Measurements from ENCODE around the gene TDRD9. TPM values are rescaled to one million over a fixed set of nuclear protein-coding genes. Genes with fewer than 3 reads are reported as not detected.

The TDRD9 gene
- total and polyA plus RNA-seq, 7 experiments from 2014 or later = 0.16 to 6.4 (median 0.43) TPM; not detected in 1

DNA sequence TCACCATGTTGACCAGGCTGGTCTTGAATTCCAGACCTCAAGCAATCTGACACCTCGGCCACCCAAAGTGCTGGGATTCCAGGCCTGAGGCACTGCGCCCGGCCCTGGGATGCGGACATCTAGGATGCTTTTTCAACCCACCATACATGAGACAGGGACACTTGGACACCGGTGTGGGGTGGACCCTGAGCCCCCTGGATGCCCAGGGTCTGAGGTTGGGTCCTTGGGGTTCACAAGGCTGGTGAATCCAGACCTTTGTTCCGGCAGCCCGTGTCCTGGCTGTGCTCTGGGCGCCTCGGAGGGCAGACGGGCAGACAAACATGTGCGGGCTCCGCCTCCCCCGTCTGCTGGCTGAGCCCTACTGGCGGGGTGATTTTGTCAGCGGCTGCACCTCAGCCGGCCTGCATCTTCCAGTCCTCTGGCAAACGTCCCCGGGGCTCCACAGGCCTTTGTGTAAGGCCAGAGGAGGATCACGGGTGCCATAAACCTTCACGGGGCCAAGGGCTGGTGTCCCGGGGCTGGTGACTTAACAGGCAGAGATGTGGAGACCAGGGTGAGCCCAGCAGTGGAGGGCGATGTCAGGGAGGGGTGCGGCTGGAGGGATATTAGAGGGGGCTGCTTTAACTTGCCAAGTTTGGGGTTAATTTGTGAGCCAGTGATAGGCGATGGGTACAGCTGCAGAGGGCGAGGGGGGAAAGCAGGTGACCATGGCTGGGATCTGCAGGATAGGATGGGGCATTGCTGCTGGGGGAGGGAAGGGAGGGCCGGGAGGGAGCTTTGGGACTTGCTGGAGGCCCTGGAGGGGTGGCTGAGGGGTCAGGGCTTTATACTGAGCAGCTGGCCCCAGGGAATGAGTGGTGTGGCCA lies 163.0 kb downstream of the TDRD9 start:
- no peak overlapping the region for H3K4me3 Mint-ChIP-seq
- Histone ChIP-seq H3K36me3 (ENCODE audit: control insufficient read depth in 2 of 3, insufficient read depth in 3 of 3, low read length in 3 of 3) (no peaks in the 10 kb centered on the region), H3K4me3 (ENCODE audit: low read length) (no peak overlapping the region), H3K9me3 (ENCODE audit: control insufficient read depth in 2 of 3, low read length in 3 of 3) (no peaks in the 10 kb centered on the region), H3K27ac (ENCODE audit: low read depth, low read length) (no peak overlapping the region), H3K4me1 (ENCODE audit: control insufficient read depth in 2 of 2, insufficient read depth in 2 of 2, low read length in 2 of 2) (peaks cover 0 to 7% of the 10 kb centered on the region in 2 donors), H3K27me3 (ENCODE audit: control insufficient read depth in 2 of 2, insufficient read depth in 2 of 2, low read length in 2 of 2) (no peaks in the 10 kb centered on the region)
- no peak overlapping the region for H3K27ac Mint-ChIP-seq
- POLR2A ChIA-PET = no interaction called here
- ATAC-seq (no peak), DNase-seq (no peak)
- CTCF ChIA-PET = interaction anchor here (0.6 kb wide), 1 partner anchor 1526 kb away, joined by 6 read pairs; no protein-coding TSS in a partner anchor
- no peaks in the 10 kb centered on the region for H3K36me3 Mint-ChIP-seq
- intact Hi-C loops (cut with micrococcal nuclease) = loop anchor here in 1 of 2 donors (5.0 kb wide), 1 partner anchor 471 kb away; no protein-coding TSS in a partner anchor
- peaks cover 0 to 6% (median 3%) of the 10 kb centered on the region in 7 donors for H3K4me1 Mint-ChIP-seq
- H3K9me3 Mint-ChIP-seq = no peaks in the 10 kb centered on the region
- H3K27me3 Mint-ChIP-seq = peaks cover 0 to 8% (median 6%) of the 10 kb centered on the region in 5 donors

DNA sequence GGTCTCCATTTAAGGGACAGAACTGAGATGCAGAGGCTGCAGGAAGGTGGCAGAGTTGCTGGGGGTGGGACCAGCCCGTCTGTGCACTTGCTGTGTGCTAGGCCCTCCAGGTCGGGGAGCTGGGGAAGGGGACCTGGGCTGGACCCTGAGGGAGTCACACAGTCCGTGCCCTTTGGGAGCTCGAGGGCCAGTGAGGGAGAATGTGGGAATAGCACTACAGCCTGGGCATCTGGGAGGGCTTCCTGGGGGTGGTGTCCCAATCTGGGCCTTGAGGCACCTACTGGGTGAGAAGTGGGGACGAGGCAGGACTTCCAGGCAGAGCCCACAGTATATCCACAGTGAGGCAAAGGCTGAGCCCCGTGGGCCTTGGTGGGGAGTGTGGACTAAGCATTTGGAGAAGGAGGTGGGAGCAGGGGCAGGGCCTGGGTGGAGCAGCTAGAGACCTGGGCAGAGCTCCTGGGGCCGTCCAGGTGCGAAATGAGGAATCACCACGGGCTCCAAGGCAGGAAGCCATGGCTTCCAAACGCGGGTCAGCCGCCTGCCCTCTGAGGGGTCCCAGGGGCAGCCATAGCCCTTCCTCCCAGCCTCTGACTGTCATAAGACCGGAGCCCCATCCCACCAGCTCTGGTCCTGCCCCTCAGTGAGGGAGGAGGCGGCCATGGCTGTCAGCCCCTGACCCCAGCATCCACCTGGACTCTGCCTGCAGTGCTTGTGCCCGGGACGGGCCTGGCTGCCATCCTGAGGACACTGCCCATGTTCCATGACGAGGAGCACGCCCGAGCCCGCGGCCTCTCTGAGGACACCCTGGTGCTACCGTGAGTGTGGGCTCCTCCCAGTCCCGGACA lies 163.9 kb downstream of the TDRD9 start:
- Histone ChIP-seq H3K27ac (ENCODE audit: low read depth, low read length) (no peak overlapping the region), H3K36me3 (ENCODE audit: control insufficient read depth in 2 of 3, insufficient read depth in 3 of 3, low read length in 3 of 3) (no peaks in the 10 kb centered on the region), H3K4me1 (ENCODE audit: control insufficient read depth in 2 of 2, insufficient read depth in 2 of 2, low read length in 2 of 2) (peaks cover 0 to 7% of the 10 kb centered on the region in 2 donors), H3K4me3 (ENCODE audit: low read length) (no peak overlapping the region), H3K9me3 (ENCODE audit: control insufficient read depth in 2 of 3, low read length in 3 of 3) (no peaks in the 10 kb centered on the region), H3K27me3 (ENCODE audit: control insufficient read depth in 2 of 2, insufficient read depth in 2 of 2, low read length in 2 of 2) (no peaks in the 10 kb centered on the region)
- intact Hi-C loops (cut with micrococcal nuclease) = loop anchor here in 1 of 2 donors (5.0 kb wide), 1 partner anchor 470 kb away; no protein-coding TSS in a partner anchor
- H3K4me1 Mint-ChIP-seq = peaks cover 0 to 6% (median 3%) of the 10 kb centered on the region in 7 donors
- CTCF ChIA-PET = interaction anchor here (0.6 to 1.8 kb wide), 3 partner anchors 15 to 1526 kb away, joined by 6 to 8 read pairs (median 6); no protein-coding TSS in a partner anchor
- no peaks in the 10 kb centered on the region for H3K36me3 Mint-ChIP-seq
- POLR2A ChIA-PET = no interaction called here
- no peak overlapping the region for H3K27ac Mint-ChIP-seq
- H3K27me3 Mint-ChIP-seq = peaks cover 0 to 3% (median 2%) of the 10 kb centered on the region in 5 donors
- DNase-seq = no peak
- no peaks in the 10 kb centered on the region for H3K9me3 Mint-ChIP-seq
- H3K4me3 Mint-ChIP-seq = no peak overlapping the region
- no peak for ATAC-seq

DNA sequence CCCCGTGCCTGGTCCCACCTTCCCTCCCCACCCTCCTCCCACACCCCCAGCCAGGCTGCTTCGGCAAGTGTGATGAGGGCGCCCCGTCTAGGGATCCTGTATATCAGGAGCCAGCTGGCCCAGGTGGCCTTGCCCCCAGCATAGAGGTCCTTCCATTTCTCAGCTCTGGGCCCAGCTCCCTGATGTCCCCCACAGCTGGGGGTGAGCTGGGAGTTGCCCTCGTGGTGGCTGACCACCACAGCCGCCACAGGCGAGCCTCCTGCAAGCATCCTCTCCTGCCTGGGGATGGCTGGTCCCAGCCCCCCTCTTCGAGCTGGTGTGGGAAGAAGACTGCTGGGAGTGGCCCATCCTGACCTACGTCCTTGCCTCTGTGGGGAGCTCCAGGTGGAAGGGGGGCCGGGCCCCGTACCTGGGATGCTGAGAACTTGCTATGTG lies 164.7 kb downstream of the TDRD9 start:
- Mint-ChIP-seq H3K4me1 (peaks cover 0 to 6% (median 3%) of the 10 kb centered on the region in 7 donors), H3K27ac (no peak overlapping the region), H3K36me3 (no peaks in the 10 kb centered on the region), H3K27me3 (no peaks in the 10 kb centered on the region), H3K4me3 (no peak overlapping the region), H3K9me3 (no peaks in the 10 kb centered on the region)
- CTCF ChIA-PET = interaction anchor here (0.6 to 1.8 kb wide), 2 partner anchors 15 to 459 kb away, joined by 6 to 8 read pairs; no protein-coding TSS in a partner anchor
- ATAC-seq (no peak), DNase-seq (no peak)
- POLR2A ChIA-PET = no interaction called here
- Histone ChIP-seq H3K27ac (ENCODE audit: low read depth, low read length) (no peak overlapping the region), H3K4me3 (ENCODE audit: low read length) (no peak overlapping the region), H3K36me3 (ENCODE audit: control insufficient read depth in 2 of 3, insufficient read depth in 3 of 3, low read length in 3 of 3) (no peaks in the 10 kb centered on the region), H3K9me3 (ENCODE audit: control insufficient read depth in 2 of 3, low read length in 3 of 3) (no peaks in the 10 kb centered on the region), H3K4me1 (ENCODE audit: control insufficient read depth in 2 of 2, insufficient read depth in 2 of 2, low read length in 2 of 2) (peaks cover 0 to 7% of the 10 kb centered on the region in 2 donors), H3K27me3 (ENCODE audit: control insufficient read depth in 2 of 2, insufficient read depth in 2 of 2, low read length in 2 of 2) (no peaks in the 10 kb centered on the region)
- intact Hi-C loops (cut with micrococcal nuclease) = loop anchor here in 1 of 2 donors (5.0 kb wide), 1 partner anchor 469 kb away; no protein-coding TSS in a partner anchor

DNA sequence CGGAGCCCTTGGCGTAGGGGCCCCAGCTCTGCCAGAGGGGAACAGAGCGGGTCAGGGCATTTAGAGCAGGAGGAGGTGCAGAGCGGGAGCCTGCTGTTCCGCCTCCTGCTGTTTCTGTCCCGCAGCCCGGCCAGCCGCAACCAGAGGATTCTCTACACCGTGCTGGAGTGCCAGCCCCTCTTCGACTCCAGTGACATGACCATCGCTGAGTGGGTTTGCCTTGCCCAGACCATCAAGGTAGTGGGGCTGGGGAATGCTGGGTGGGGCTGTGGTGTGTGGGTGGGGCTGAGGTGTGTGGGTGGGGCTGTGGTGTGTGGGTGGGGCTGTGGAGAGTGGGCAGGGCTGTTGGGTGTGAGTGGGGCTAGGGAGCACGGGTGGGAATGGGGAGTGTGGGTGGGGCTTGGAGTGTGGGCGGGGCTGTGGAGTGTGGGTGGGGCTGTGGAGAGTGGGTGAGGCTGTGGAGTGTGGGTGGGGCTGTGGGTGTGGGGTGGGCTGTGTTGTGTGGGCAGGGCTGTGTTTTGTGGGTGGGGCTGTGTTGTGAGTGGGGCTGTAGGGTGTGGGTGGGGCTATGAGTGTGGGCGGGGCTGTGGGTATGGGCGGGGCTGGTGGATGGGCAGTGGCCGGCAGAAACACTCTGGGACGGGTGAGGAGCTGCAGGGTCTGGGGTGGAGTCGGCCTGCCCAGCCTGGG lies 165.3 kb downstream of the TDRD9 start:
- no peak overlapping the region for H3K4me3 ChIP-seq (ENCODE audit: low read length)
- ChIA-PET CTCF (interaction anchor here (0.6 to 1.8 kb wide), 2 partner anchors 16 to 41 kb away, joined by 3 to 8 read pairs; no protein-coding TSS in a partner anchor), POLR2A (no interaction called here)
- H3K27ac Mint-ChIP-seq = no peak overlapping the region
- peaks cover 0 to 7% of the 10 kb centered on the region in 2 donors for H3K4me1 ChIP-seq (ENCODE audit: control insufficient read depth in 2 of 2, insufficient read depth in 2 of 2, low read length in 2 of 2)
- no peaks in the 10 kb centered on the region for H3K27me3 Mint-ChIP-seq
- DNase-seq (no peak), ATAC-seq (peak; percentile 52)
- H3K4me3 Mint-ChIP-seq = no peak overlapping the region
- no peaks in the 10 kb centered on the region for H3K36me3 Mint-ChIP-seq
- H3K4me1 Mint-ChIP-seq = peaks cover 0 to 6% (median 3%) of the 10 kb centered on the region in 7 donors
- H3K9me3 Mint-ChIP-seq = no peaks in the 10 kb centered on the region
- no peaks in the 10 kb centered on the region for H3K36me3 ChIP-seq (ENCODE audit: control insufficient read depth in 2 of 3, insufficient read depth in 3 of 3, low read length in 3 of 3)
- no peaks in the 10 kb centered on the region for H3K27me3 ChIP-seq (ENCODE audit: control insufficient read depth in 2 of 2, insufficient read depth in 2 of 2, low read length in 2 of 2)
- no peaks in the 10 kb centered on the region for H3K9me3 ChIP-seq (ENCODE audit: control insufficient read depth in 2 of 3, low read length in 3 of 3)
- no peak overlapping the region for H3K27ac ChIP-seq (ENCODE audit: low read depth, low read length)
- intact Hi-C loops (cut with micrococcal nuclease) = loop anchor here in 1 of 2 donors (1.0 to 5.0 kb wide), 3 partner anchors 15 to 547 kb away; no protein-coding TSS in a partner anchor

DNA sequence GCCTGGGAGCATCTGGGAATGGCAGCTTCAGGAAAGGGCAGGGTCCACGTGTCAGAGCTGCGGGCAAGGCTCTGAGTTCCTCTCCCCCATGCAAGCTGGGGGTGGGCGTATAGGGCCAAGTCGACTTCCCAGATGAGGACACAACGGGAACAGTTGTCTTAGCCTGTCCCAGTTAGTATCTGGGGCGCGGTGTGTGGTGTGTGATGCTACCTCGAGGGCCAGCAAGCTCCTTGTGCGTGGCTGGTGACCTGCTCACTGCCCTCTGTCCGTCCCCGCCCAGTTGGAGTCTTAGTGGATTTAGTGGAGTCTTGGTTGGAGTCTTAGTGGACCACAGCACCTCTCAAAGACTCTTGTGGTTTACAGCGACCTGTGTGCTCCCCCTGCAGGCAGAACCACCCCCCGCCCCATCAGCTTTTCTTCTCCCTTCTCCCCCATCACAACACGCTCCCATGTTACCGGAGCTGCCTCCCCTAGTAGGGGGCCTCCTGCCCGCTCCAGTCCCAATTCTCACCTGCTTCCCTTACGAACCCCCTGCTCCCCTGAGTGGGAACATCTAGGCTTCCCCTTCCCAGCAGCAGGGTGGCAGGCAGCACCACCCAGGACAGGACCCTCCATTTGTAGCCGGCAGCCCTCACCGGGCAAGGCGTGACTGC lies 165.9 kb downstream of the TDRD9 start:
- no peak overlapping the region for H3K4me3 ChIP-seq (ENCODE audit: low read length)
- POLR2A ChIA-PET = no interaction called here
- Mint-ChIP-seq H3K9me3 (no peaks in the 10 kb centered on the region), H3K4me1 (peaks cover 0 to 6% (median 3%) of the 10 kb centered on the region in 7 donors), H3K27me3 (no peaks in the 10 kb centered on the region), H3K36me3 (no peaks in the 10 kb centered on the region), H3K4me3 (no peak overlapping the region), H3K27ac (no peak overlapping the region)
- no peaks in the 10 kb centered on the region for H3K36me3 ChIP-seq (ENCODE audit: control insufficient read depth in 2 of 3, insufficient read depth in 3 of 3, low read length in 3 of 3)
- ATAC-seq (no peak), DNase-seq (peak in 1 of 9 donors; percentile 9)
- H3K9me3 ChIP-seq (ENCODE audit: control insufficient read depth in 2 of 3, low read length in 3 of 3) = no peaks in the 10 kb centered on the region
- H3K4me1 ChIP-seq (ENCODE audit: control insufficient read depth in 2 of 2, insufficient read depth in 2 of 2, low read length in 2 of 2) = peaks cover 0 to 7% of the 10 kb centered on the region in 2 donors
- H3K27ac ChIP-seq (ENCODE audit: low read depth, low read length) = no peak overlapping the region
- CTCF ChIA-PET = interaction anchor here (0.6 to 1.8 kb wide), 2 partner anchors 17 to 42 kb away, joined by 3 to 8 read pairs; no protein-coding TSS in a partner anchor
- H3K27me3 ChIP-seq (ENCODE audit: control insufficient read depth in 2 of 2, insufficient read depth in 2 of 2, low read length in 2 of 2) = no peaks in the 10 kb centered on the region
- intact Hi-C loops (cut with micrococcal nuclease) = loop anchor here in 1 of 2 donors (1.0 to 5.0 kb wide), 3 partner anchors 15 to 546 kb away; no protein-coding TSS in a partner anchor

Measured in naive thymus-derived CD4-positive, alpha-beta T cell (primary cell).